HepG2 (cell line): ENCODE measurements around the gene NAP1L1. TPM values are rescaled to one million over a fixed set of nuclear protein-coding genes. Genes with fewer than 3 reads are reported as not detected.

ENCODE experiments used
- FOXP1 ChIP-seq, 2 experiments: fragments of 450-650 bp in 1 of 2; IDR thresholded peaks; 2 replicates each; pipeline ENCODE4 v1.6.1; 2017 to 2018; ENCODE audit warnings: antibody characterized with exemption in 1 of 2
- HDAC1 ChIP-seq: sonication (generic); formaldehyde crosslinking; IDR thresholded peaks from 2 replicates; pipeline ENCODE4 v1.5.1; 2020; ENCODE audit warnings: mild to moderate bottlenecking, missing genetic modification reagents
- HNRNPH1 ChIP-seq: fragments of 200-400 bp; formaldehyde crosslinking; optimal IDR thresholded peaks from 2 replicates; pipeline ENCODE3; 2017; ENCODE audit warnings: mild to moderate bottlenecking, low read depth, low read length
- MIXL1 ChIP-seq: IDR thresholded peaks from 2 replicates; pipeline ENCODE4 v1.6.1; 2016
- MZF1 ChIP-seq: sonication (generic); formaldehyde crosslinking; IDR thresholded peaks from 2 replicates; pipeline ENCODE4 v1.8.1; 2023; ENCODE audit warnings: mild to moderate bottlenecking, missing genetic modification reagents, borderline replicate concordance
- PRMT3 ChIP-seq: sonication (generic); formaldehyde crosslinking; IDR thresholded peaks from 2 replicates; pipeline ENCODE4 v1.8.1; 2022; ENCODE audit warnings: low read depth, mild to moderate bottlenecking, moderate library complexity, missing genetic modification reagents, borderline replicate concordance
- SNAPC2 ChIP-seq: sonication (generic); formaldehyde crosslinking; IDR thresholded peaks from 2 replicates; pipeline ENCODE4 v1.8.1; 2022; ENCODE audit warnings: mild to moderate bottlenecking, missing genetic modification reagents
- TEAD2 ChIP-seq: sonication (generic); formaldehyde crosslinking; IDR thresholded peaks from 2 replicates; pipeline ENCODE4 v1.9.0; 2021; ENCODE audit warnings: missing genetic modification reagents
- THYN1 ChIP-seq: sonication (generic); formaldehyde crosslinking; IDR thresholded peaks from 2 replicates; pipeline ENCODE4 v1.8.1; 2023; ENCODE audit warnings: low read depth, mild to moderate bottlenecking, moderate library complexity, missing genetic modification reagents, borderline replicate concordance
- ZBTB4 ChIP-seq: sonication (generic); formaldehyde crosslinking; IDR thresholded peaks from 2 replicates; pipeline ENCODE4 v1.4.0; 2020; ENCODE audit warnings: missing genetic modification reagents, mild to moderate bottlenecking, borderline replicate concordance
- ZFP41 ChIP-seq: sonication (generic); formaldehyde crosslinking; IDR thresholded peaks from 2 replicates; pipeline ENCODE4 v1.4.0; 2020; ENCODE audit warnings: mild to moderate bottlenecking, missing genetic modification reagents, borderline replicate concordance
- ZKSCAN1 ChIP-seq: fragments of 150-350 bp; IDR thresholded peaks from 2 replicates; pipeline ENCODE4 v1.6.1; 2014; ENCODE audit warnings: low read length
- ZNF17 ChIP-seq: sonication (generic); formaldehyde crosslinking; IDR thresholded peaks from 2 replicates; pipeline ENCODE4 v1.5.0; 2020; ENCODE audit warnings: mild to moderate bottlenecking, missing genetic modification reagents
- ZNF18 ChIP-seq: sonication (generic); formaldehyde crosslinking; IDR thresholded peaks from 2 replicates; pipeline ENCODE4 v1.8.0; 2022; ENCODE audit warnings: mild to moderate bottlenecking, missing genetic modification reagents; ENCODE audit not compliant: insufficient replicate concordance
- ZNF263 ChIP-seq: sonication (generic); formaldehyde crosslinking; IDR thresholded peaks from 2 replicates; pipeline ENCODE4 v1.4.0; 2020; ENCODE audit warnings: missing genetic modification reagents
- ZNF296 ChIP-seq: sonication (generic); formaldehyde crosslinking; conservative IDR thresholded peaks from 2 replicates; pipeline ENCODE4 v1.5.0; 2020; ENCODE audit warnings: mild to moderate bottlenecking, missing genetic modification reagents
- ZNF34 ChIP-seq: sonication (generic); formaldehyde crosslinking; IDR thresholded peaks from 2 replicates; pipeline ENCODE4 v1.4.0; 2020; ENCODE audit warnings: mild to moderate bottlenecking, missing genetic modification reagents, borderline replicate concordance
- ZNF660 ChIP-seq: sonication (generic); formaldehyde crosslinking; IDR thresholded peaks from 2 replicates; pipeline ENCODE4 v1.5.1; 2020; ENCODE audit warnings: mild to moderate bottlenecking, low read depth, missing genetic modification reagents, borderline replicate concordance
- ZNF704 ChIP-seq: sonication (generic); formaldehyde crosslinking; IDR thresholded peaks from 2 replicates; pipeline ENCODE4 v1.8.1; 2023; ENCODE audit warnings: mild to moderate bottlenecking, inconsistent platforms, moderate library complexity, missing genetic modification reagents, borderline replicate concordance
- ZNF788 ChIP-seq: sonication (generic); formaldehyde crosslinking; IDR thresholded peaks from 2 replicates; pipeline ENCODE4 v1.5.0; 2020; ENCODE audit warnings: mild to moderate bottlenecking, missing genetic modification reagents, borderline replicate concordance
- polyA plus RNA-seq, 8 experiments: library from polyadenylated mRNA; depleted of rRNA in 3 of 8; stranded (reverse) in 7 of 8; unstranded in 1 of 8; fragments of >200 nt; fragmentation: Illumina TruSeq in 4 of 8; extraction: Trizol in 4 of 8; gene quantifications; 2 replicates each; pipeline versions ENCODE4 v1.2.1 to v1.2.3, GENCODE V29; 2011 to 2016; ENCODE audit warnings: low read depth in 4 of 8, missing spikeins in 1 of 8, mixed read lengths in 1 of 8; ENCODE audit not compliant: insufficient read depth in 1 of 8
- total RNA-seq, 5 experiments: library from RNA; depleted of rRNA; stranded (reverse); fragments of >200 nt; fragmentation: Illumina TruSeq; extraction: Trizol; gene quantifications; 2 replicates each; pipeline ENCODE4 v1.2.3, GENCODE V29; 2016; ENCODE audit warnings: low read depth in 1 of 5

Gene NAP1L1
- total and polyA plus RNA-seq, 2 of the 13 experiments (the other 11 are each of a cell fraction or from before 2014, with no cell fraction given) = 207 to 309 TPM

- TF ChIP-seq SNAPC2 (CRISPR knock-in tag) = no peak
- no peak for TF ChIP-seq ZNF296 (CRISPR knock-in tag)
- no peak for TF ChIP-seq ZNF34 (CRISPR knock-in tag)
- no peak for TF ChIP-seq ZKSCAN1
- no peak for TF ChIP-seq ZNF263 (CRISPR knock-in tag)
- no peak for TF ChIP-seq ZFP41 (CRISPR knock-in tag)
- no peak for TF ChIP-seq ZNF704 (CRISPR knock-in tag)
- no peak for TF ChIP-seq ZNF660 (CRISPR knock-in tag)
- TF ChIP-seq ZNF18 (CRISPR knock-in tag) = no peak
- TF ChIP-seq HNRNPH1 = no peak
- TF ChIP-seq ZBTB4 (CRISPR knock-in tag) = no peak
- TF ChIP-seq ZNF788 (CRISPR knock-in tag) = no peak
- 0 out of 2 replicates have a peak, but pooled peaks have one; percentile 28 for TF ChIP-seq PRMT3 (CRISPR knock-in tag)
- no peak for TF ChIP-seq THYN1 (CRISPR knock-in tag)
- TF ChIP-seq MZF1 = no peak
- TF ChIP-seq MIXL1 (CRISPR knock-in tag) = no peak
- TF ChIP-seq ZNF17 (CRISPR knock-in tag) = no peak
- TF ChIP-seq FOXP1 (IDR thresholded peaks at IDR 0.05) = no peak
- no peak for TF ChIP-seq FOXP1 (CRISPR knock-in tag; IDR thresholded peaks at IDR 0.05)
- no peak for TF ChIP-seq TEAD2 (CRISPR knock-in tag)
- TF ChIP-seq HDAC1 (CRISPR knock-in tag) = no peak
These were observed 57.8 kb downstream of the NAP1L1 start (continued) for GRCh38 chr12:76026643-76027063.
